Colonic mucosa (tissue), 4 donors: Measurements from ENCODE around the gene LYG1. TPM values are rescaled to one million over a fixed set of nuclear protein-coding genes. Genes with fewer than 3 reads are reported as not detected.

Experiments
- DNase-seq: peaks from one replicate; pipeline ENCODE4 v3.0.0-alpha.2; 2020
- H3K27ac ChIP-seq: fragments of 200-600 bp; one replicate; pipeline ENCODE4 v1.8.0; 2021
- H3K27me3 ChIP-seq: fragments of 200-600 bp; one replicate; pipeline ENCODE4 v1.8.0; 2021
- H3K36me3 ChIP-seq: fragments of 200-600 bp; one replicate; pipeline ENCODE4 v1.8.0; 2021
- H3K4me1 ChIP-seq: fragments of 200-600 bp; one replicate; pipeline ENCODE4 v1.8.0; 2021; ENCODE audit warnings: mild to moderate bottlenecking
- H3K4me3 ChIP-seq: fragments of 200-600 bp; one replicate; pipeline ENCODE4 v1.8.0; 2021
- H3K9ac ChIP-seq, 2 donors: one replicate each; pipeline ENCODE4 v1.7.0; 2013; ENCODE audit warnings: control low read depth in 2 of 2, low read depth in 2 of 2, low read length in 2 of 2
- H3K9me3 ChIP-seq: fragments of 200-600 bp; one replicate; pipeline ENCODE4 v1.8.0; 2021
- intact Hi-C: fragments of 100-400 bp; cut with DNase I; formaldehyde crosslinking; loops from one replicate; pipeline ENCODE4 v1.14.1; 2022
- total RNA-seq, 2 donors: library from RNA; stranded (reverse); fragmentation: NEBNext Ultra II Directional in 1 of 2; extraction: Animal tissue kit (Norgen Biotek cat#: 25700) in 1 of 2; gene quantifications; one replicate each; pipeline ENCODE4 v1.2.1, GENCODE V29; 2021
- TF ChIP-seq, protein P1 (sequence below): fragments of 200-600 bp; IDR thresholded peaks from one replicate; pipeline ENCODE4 v1.8.0; 2022; ENCODE audit warnings: antibody characterized with exemption, mild to moderate bottlenecking
- donor health status: healthy.
- donor health status: DM: no; HTN: no; CAD: no.
- donor health status: DM: no; HTN: no; CAD: no.

The LYG1 gene
- total RNA-seq, 2 donors from 2014 or later = 0.96 to 1.1 TPM

DNA sequence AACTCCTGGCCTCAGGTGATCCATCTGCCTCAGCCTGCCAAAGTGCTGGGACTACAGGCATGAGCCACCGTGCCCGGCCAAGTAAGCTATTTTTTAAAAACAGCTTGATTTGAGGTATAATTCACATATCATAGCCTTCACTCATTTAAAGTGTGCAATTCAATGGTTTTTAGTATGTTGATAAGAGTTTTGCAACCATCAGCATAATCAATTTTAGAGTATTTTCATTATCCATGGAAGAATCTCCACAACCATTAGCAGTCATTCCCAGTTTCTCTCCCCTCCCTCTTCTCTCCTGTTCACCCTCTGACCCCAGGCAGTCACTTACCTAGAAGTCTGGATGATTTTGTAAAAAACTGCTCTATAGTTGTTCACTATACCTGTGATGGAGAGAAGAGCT, 40.8 kb downstream of the LYG1 start:
- no peak overlapping the region for H3K27ac ChIP-seq
- no peak overlapping the region for H3K4me3 ChIP-seq
- DNase-seq = no peak
- H3K9me3 ChIP-seq = no peaks in the 10 kb centered on the region
- H3K4me1 ChIP-seq = no peaks in the 10 kb centered on the region
- H3K36me3 ChIP-seq = no peaks in the 10 kb centered on the region
- TF ChIP-seq, protein P1, sequence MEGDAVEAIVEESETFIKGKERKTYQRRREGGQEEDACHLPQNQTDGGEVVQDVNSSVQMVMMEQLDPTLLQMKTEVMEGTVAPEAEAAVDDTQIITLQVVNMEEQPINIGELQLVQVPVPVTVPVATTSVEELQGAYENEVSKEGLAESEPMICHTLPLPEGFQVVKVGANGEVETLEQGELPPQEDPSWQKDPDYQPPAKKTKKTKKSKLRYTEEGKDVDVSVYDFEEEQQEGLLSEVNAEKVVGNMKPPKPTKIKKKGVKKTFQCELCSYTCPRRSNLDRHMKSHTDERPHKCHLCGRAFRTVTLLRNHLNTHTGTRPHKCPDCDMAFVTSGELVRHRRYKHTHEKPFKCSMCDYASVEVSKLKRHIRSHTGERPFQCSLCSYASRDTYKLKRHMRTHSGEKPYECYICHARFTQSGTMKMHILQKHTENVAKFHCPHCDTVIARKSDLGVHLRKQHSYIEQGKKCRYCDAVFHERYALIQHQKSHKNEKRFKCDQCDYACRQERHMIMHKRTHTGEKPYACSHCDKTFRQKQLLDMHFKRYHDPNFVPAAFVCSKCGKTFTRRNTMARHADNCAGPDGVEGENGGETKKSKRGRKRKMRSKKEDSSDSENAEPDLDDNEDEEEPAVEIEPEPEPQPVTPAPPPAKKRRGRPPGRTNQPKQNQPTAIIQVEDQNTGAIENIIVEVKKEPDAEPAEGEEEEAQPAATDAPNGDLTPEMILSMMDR = no peak
- no peaks in the 10 kb centered on the region for H3K27me3 ChIP-seq
- intact Hi-C loops = no loop called here
- H3K9ac ChIP-seq = no peak overlapping the region

DNA sequence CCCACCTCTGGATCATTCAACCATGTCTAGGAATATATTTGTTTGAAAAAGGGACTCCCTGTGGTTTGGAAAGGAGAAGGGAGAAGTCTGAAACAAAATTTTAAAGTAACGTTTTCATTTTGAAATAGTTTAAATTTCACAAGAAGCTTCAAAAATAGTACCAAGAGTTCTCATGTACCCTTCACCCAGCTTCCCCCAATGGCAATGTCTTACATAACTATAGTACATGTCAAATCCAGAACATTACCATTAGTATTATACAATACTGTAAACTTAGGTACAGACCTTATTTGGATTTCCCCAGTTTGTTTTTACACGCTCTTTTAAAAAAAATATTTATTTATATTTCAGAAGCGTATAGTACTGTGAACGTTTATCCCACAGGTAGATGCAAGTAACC, 41.5 kb downstream of the LYG1 start:
- DNase-seq = no peak
- intact Hi-C loops = no loop called here
- H3K27me3 ChIP-seq = no peaks in the 10 kb centered on the region

DNA sequence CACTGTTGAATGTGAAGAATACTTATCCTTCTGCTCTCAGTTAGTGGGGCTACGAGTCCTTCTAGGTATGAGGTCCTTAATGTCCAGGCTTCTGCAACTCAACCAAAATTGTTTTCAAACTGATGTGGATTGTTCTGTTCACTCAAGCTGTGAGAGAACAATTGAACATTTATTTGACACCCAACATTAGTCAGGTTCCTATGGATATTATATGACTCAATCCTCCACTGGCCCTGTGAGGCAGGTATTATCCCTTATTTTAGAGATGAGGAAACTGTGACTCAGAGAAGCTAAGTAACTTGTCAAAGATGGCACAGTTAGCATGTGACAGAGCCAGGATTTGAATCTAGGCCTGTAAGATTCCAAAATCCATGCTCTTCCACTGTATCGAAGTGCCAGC, 44.3 kb downstream of the LYG1 start:
- no peak overlapping the region for H3K4me3 ChIP-seq
- no peaks in the 10 kb centered on the region for H3K4me1 ChIP-seq
- H3K9me3 ChIP-seq = no peaks in the 10 kb centered on the region
- TF ChIP-seq, protein P1 = no peak
- no peak overlapping the region for H3K9ac ChIP-seq
- intact Hi-C loops = no loop called here
- DNase-seq = no peak
- no peak overlapping the region for H3K27ac ChIP-seq
- no peaks in the 10 kb centered on the region for H3K36me3 ChIP-seq
- H3K27me3 ChIP-seq = no peaks in the 10 kb centered on the region

More for the DNA sequence above, 41.5 kb downstream of the LYG1 start:
- Histone ChIP-seq H3K9me3 (no peaks in the 10 kb centered on the region), H3K4me1 (no peaks in the 10 kb centered on the region), H3K4me3 (no peak overlapping the region), H3K9ac (no peak overlapping the region), H3K36me3 (no peaks in the 10 kb centered on the region), H3K27ac (no peak overlapping the region)
- TF ChIP-seq, protein P1 = no peak

DNA sequence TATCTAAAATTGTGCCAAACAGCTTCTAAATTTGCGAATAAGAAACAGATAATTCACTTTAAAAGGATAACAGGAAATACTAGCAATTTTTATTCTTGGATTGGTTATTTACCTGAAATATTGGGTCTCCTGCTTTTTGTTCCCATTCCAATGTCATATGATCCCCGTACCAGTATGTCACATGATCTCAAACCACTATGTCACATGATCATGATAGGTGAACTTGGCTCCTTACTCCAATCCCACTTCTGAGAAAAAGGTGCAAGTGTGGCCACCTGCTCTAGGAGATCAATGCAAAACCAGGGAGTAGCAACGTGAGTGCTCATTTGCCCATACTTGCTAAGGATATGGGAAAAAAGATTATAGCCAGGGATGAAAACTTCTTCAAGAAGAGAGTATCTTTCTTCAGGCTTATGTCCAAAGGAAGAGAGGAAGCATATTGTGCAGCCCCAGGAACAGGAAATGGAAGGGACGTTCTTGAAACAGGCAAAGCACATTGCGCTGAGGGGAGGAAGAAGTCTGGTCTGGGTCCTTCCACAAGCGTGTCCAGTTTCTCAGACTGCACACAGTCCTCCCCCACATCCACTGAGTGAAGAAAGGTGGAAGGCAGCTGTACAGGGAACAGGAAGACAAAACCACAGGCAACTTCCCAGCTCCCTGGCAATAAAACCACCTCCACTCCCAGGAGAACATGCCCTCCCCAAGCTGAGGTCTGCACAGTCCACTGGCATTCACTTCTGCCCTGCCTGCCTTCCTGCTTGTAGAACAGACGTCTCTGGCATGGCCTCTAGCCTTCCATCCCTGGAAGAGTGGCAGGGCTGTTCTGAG, 45.3 kb downstream of the LYG1 start, which contains the start of gene LYG2:
Gene LYG2, minus strand, starts transcription at position 176 of the 828 bp plus-strand sequence. CDS start 1,406 bp downstream, outside the sequence.
- H3K4me1 ChIP-seq = no peaks in the 10 kb centered on the region

DNA sequence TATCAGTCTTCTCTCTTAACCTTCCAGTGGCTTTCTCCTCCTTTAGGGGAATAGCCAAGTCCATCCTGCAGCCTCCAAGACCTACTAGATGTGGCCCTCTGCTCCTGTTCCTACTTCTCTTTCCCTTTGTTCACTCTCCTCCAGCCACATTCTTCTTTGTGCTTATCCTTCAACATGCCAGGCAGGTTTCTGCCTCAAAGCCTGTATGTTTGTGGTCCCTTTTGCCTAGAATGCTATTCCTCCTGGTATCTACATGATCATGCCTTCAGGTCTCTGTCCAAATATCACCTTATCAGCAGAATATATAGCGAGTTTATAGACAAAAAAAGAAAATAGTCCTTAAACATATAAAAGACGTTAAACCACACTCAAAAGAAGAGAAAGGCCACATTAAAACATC, 51.0 kb downstream of the LYG1 start:
- no peak overlapping the region for H3K27ac ChIP-seq
- H3K36me3 ChIP-seq = no peaks in the 10 kb centered on the region
- H3K27me3 ChIP-seq = no peaks in the 10 kb centered on the region
- intact Hi-C loops = no loop called here
- H3K9me3 ChIP-seq = no peaks in the 10 kb centered on the region
- TF ChIP-seq, protein P1 = no peak
- H3K4me1 ChIP-seq = no peaks in the 10 kb centered on the region
- DNase-seq = no peak
- no peak overlapping the region for H3K9ac ChIP-seq
- H3K4me3 ChIP-seq = no peak overlapping the region

More for the DNA sequence above, 45.3 kb downstream of the LYG1 start, which contains the start of gene LYG2:
- DNase-seq = no peak
- Histone ChIP-seq H3K4me3 (no peak within 1 kb of the TSS), H3K27me3 (no peaks in the 10 kb centered on the region), H3K9ac (no peak within 1 kb of the TSS), H3K36me3 (no peaks in the 10 kb centered on the region), H3K27ac (no peak within 1 kb of the TSS), H3K9me3 (no peaks in the 10 kb centered on the region)
- TF ChIP-seq, protein P1 = no peak
- intact Hi-C loops = no loop called here
